Brain pericyte (primary cell): ENCODE data around the gene RAB1A.

Experiments used
- DNase-seq: peaks from one replicate; pipeline ENCODE4 v3.0.0-alpha.2; 2012; ENCODE audit warnings: low read depth, low spot score

RAB1A gene

GRCh38 chr2:65061146-65061909 lies 68.6 kb downstream of the RAB1A start:
- no peak for DNase-seq

- no peak for DNase-seq
Measured at GRCh38 chr2:65059071-65059470, 70.8 kb downstream of the RAB1A start.

GRCh38 chr2:65057391-65058052 lies 72.4 kb downstream of the RAB1A start:
- no peak for DNase-seq

GRCh38 chr2:65057054-65057375 lies 72.9 kb downstream of the RAB1A start:
- no peak for DNase-seq

GRCh38 chr2:65056215-65057053 lies 73.5 kb downstream of the RAB1A start, which contains the start of gene CEP68:
Gene CEP68, plus strand, starts transcription at chr2:65056416. Its CDS starts 13,029 bp downstream, at chr2:65069445.
- peak; percentile 95 for DNase-seq

GRCh38 chr2:65055422-65056214 lies 74.3 kb downstream of the RAB1A start:
- no peak for DNase-seq

- no peak for DNase-seq
Measured at GRCh38 chr2:65054749-65055421, 75.0 kb downstream of the RAB1A start.

GRCh38 chr2:65053199-65053598 lies 76.7 kb downstream of the RAB1A start:
- no peak for DNase-seq

- DNase-seq: no peak
Measured at GRCh38 chr2:65050931-65051330, 79.0 kb downstream of the RAB1A start.

- DNase-seq: no peak
Measured at GRCh38 chr2:65049010-65049639, 80.8 kb downstream of the RAB1A start.

GRCh38 chr2:65046633-65047407 lies 83.1 kb downstream of the RAB1A start:
- DNase-seq: no peak

GRCh38 chr2:65045651-65046050 lies 84.3 kb downstream of the RAB1A start:
- peak; percentile 36 for DNase-seq

- DNase-seq: no peak
Measured at GRCh38 chr2:65044097-65044735, 85.7 kb downstream of the RAB1A start.

GRCh38 chr2:65043001-65043400 lies 86.9 kb downstream of the RAB1A start:
- DNase-seq: no peak

GRCh38 chr2:65040400-65041261 lies 89.3 kb downstream of the RAB1A start:
- DNase-seq: no peak

GRCh38 chr2:65039640-65040039 lies 90.3 kb downstream of the RAB1A start:
- no peak for DNase-seq

- no peak for DNase-seq
Measured at GRCh38 chr2:65037178-65037577, 92.7 kb downstream of the RAB1A start.
